GM10248 (cell line): ENCODE data around the gene OR5C1.

Experiments
- CTCF ChIA-PET: fragments of 300-600 bp; sonication (Branson Sonifier 250); formaldehyde crosslinking; extraction: SDS; loops from one replicate; lab custom pipeline; 2021; ENCODE audit warnings: antibody characterized with exemption; lab: Yijun Ruan, JAX
- POLR2A ChIA-PET: fragments of 350-650 bp; sonication (Branson Sonifier 250); formaldehyde crosslinking; extraction: SDS; loops from one replicate; lab custom pipeline; 2020; ENCODE audit warnings: antibody characterized with exemption; lab: Yijun Ruan, JAX
- DNase-seq: peaks from one replicate; pipeline ENCODE4 v3.0.0; 2012; ENCODE audit errors: extremely low spot score
- CTCF ChIP-seq: IDR thresholded peaks from 2 replicates; pipeline ENCODE4 v1.5.1; 2012; ENCODE audit warnings: mild to moderate bottlenecking, low read depth; ENCODE audit errors: extremely low read depth, missing control alignments, control extremely low read depth

The OR5C1 gene

GRCh38 chr9:122791872-122792669 lies 3.3 kb downstream of the OR5C1 start:
- POLR2A ChIA-PET, result no interaction called here
- DNase-seq, result no peak
- TF ChIP-seq CTCF, result no peak
- CTCF ChIA-PET, result interaction anchor here (0.7 to 1.3 kb wide), 2 partner anchors 15 to 277 kb away, joined by 3 read pairs; no protein-coding TSS in a partner anchor

GRCh38 chr9:122797316-122798063 lies 8.8 kb downstream of the OR5C1 start:
- ChIA-PET POLR2A (no interaction called here), CTCF (no interaction called here)
- no peak for TF ChIP-seq CTCF
- DNase-seq, result no peak

GRCh38 chr9:122800066-122801060 lies 11.6 kb downstream of the OR5C1 start, which contains the start of gene OR1K1:
OR1K1 (plus strand) TSS chr9:122800123; CDS start chr9:122800123, 0 bp downstream.
- DNase-seq, result no peak
- TF ChIP-seq CTCF, result no peak
- POLR2A ChIA-PET, result no interaction called here
- CTCF ChIA-PET, result no interaction called here

- CTCF ChIA-PET, result interaction anchor here (1.0 to 6.2 kb wide), 3 partner anchors 308 to 682 kb away, joined by 3 to 65 read pairs (median 22); no protein-coding TSS in a partner anchor
- TF ChIP-seq CTCF, result no peak
- POLR2A ChIA-PET, result interaction anchor here (0.6 kb wide), 1 partner anchor 17 kb away, joined by 4 read pairs; no protein-coding TSS in a partner anchor
- DNase-seq, result no peak
Measured at GRCh38 chr9:122806661-122807060, 17.9 kb downstream of the OR5C1 start.

GRCh38 chr9:122807271-122807900 lies 18.7 kb downstream of the OR5C1 start:
- DNase-seq, result no peak
- POLR2A ChIA-PET, result interaction anchor here (0.6 kb wide), 1 partner anchor 16 kb away, joined by 4 read pairs; no protein-coding TSS in a partner anchor
- no peak for TF ChIP-seq CTCF
- CTCF ChIA-PET, result interaction anchor here (0.8 to 6.2 kb wide), 5 partner anchors 9 to 683 kb away, joined by 3 to 65 read pairs (median 10); no protein-coding TSS in a partner anchor
